SIG-M5 treated with dmso at 0.1 percent for 504 hours (cell line): Measurements from ENCODE around the gene FAM107A.

Experiments used
- DNase-seq: peaks from one replicate; lab custom pipeline; 2025; ENCODE audit not compliant: unreplicated experiment; lab: John Stamatoyannopoulos, UW

The FAM107A gene

DNA sequence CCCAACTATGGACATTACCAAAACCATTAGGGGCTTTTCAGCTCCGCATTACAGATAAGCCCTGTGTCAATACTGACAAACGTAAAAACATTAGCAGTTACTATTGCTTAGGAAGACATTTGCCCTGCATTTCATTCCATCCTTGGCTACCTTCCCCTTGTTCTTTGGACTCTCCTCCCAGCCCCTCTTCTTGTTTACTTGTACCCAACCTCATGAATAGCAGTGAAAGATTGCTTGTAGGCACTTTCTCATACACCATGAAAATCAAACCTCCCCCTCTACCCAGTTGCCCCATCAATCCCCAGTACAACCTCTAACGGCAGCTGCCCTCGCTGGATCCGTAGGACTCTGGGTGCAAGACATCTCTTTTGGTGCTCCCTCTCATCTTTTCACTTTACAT lies 16.9 kb upstream of the FAM107A start:
- DNase-seq: no peak

DNA sequence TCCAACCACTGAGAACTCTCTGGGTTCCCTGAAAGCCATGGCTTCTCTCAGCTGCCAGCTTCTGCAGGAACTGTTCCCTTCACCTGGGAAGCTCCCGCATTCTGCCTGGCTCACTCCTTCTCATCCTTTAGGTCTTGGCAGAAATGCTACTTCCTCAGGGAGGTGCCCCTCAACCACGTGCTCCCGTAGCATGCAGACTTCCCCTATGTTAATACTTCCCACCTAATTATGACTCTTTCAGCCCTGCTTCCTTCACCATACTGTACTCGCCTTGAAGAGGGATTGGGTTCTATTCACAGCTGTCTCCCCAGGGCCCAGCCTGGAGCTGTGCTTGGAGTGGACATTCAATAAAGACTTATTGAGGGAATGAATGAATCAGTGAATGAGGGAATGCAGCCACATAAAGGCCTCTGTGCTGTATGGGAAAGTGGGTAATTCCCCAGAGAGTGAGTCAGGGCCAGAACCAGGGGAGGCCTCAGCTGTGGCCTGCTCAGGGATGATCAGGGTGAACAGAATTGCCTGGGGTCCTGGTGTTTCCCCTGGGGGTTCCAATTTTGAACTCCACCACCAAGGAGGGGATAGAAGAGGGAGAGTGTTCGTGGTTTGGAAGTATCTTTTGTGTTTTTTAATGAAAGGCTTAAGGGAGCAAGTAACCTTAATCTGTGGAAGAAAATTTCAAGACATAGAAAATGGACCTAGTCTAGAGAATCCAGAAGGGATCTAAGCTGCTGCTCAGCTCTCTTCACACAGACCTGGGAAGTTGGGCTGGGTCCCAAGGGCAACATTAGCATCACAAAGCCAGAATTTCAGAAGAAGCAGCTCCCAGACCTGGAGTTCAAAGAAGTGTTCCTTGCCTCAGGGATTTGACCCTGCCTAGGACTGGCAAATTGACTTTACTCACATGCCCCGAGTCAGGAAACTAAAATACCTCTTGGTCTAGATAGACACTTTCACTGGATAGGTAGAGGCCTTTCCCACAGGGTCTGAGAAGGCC lies 14.6 kb upstream of the FAM107A start:
- no peak for DNase-seq

DNA sequence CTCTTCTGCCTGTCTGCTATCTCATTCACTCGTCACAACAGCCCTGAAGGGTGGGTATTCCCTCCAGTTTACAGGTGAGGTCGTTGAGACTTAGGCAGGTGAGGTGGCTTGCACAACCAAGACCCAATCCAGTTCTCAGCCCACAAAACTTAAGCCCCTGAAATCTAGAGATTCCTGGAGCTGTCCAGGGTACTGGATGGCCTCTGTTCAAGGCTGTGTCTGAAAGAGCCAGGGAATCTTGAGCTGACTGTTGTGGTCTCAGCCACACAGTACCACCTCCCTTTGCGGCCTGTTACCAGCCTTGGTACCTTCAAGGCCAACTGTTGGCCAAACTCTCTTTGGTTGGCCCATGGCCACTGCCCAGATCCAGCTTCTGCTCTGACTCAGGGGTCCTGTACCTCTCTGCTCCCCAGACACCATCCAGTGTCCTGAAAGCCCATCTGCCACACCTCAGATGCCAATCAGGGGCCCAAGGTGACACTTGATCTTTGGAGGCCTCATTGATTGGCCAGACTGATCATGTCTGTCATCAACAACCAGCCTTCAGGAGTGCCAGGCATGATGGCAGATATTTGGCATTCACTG lies 10.9 kb upstream of the FAM107A start:
- no peak for DNase-seq

DNA sequence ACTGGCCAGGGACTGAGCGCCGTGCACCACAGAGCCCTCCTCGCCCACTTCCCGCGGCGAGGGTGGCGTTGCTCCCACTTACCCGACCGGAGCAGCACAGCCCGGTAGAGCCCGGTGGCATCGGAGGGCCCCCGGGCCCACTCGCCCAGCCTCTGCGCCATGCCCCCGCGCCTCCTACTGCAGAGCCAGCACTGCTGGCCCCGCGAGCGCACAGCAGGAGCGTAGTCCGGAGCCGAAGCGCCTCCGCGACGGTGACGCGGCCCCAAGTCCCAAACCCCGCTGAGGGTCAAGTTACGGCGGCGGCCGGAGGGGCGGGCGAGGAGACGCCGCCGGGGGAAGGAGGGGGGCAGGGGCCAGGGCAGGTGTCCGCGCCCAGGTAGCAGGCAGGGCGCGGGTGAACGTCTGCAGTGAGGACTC lies 9.6 kb upstream of the FAM107A start:
- no peak for DNase-seq

DNA sequence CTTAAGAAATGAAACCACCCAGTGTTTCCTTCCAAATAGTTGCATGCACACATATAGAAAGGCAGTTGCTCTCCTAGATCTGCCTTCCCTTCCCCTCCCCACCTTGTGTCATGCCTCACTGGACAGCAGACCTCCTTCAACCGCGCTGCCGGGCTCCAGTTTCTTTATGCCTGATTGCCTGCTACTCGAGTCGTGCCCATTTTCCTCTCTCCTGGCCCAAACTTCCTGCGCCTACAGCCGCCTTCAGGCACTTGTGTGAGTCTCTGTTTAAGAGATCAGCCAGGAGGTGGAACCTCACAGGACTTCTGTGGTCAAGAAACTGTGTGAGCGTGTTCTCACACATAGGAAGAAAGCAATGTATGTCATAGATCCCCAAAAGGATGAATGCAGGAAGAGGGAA lies 8.8 kb upstream of the FAM107A start:
- no peak for DNase-seq

DNA sequence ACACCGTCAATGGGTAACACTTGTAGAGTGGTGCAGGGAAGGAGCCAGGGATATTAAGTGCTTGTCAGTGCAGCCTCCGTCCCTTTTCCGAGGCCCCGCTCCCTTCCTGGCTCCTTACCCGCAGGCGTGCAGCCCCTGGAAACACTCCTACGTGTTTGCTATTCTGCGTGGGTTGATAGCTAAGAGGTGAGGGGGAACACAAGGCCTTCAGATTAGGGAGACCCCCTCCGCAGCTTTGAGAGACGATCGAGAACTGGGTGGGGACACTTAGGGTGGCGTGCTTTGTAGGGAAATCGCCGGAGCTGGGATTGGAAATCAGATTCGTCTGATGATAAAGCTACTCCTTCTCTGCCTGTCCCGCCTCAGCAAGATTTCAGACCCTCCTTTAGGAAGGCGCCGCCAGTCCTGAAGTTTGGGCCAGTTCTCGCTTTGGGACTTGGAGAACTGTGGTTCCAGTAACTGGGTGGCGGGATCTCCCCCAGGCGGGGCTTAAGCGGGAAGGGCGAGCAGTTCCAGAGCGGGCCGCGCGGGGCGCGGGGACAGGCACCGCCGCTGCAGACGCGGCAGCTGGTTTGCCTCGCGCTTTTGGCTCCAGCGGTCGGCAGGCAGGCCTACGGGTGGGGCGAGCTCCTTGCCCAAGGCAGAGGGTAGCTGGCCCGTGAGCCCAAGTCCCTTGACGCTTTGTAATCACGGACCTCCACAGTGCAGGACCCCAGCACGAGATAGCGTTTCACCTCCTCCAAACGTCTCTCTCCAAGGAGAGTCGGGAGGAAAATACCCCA lies 8.0 kb upstream of the FAM107A start:
- DNase-seq: peak; percentile 29

DNA sequence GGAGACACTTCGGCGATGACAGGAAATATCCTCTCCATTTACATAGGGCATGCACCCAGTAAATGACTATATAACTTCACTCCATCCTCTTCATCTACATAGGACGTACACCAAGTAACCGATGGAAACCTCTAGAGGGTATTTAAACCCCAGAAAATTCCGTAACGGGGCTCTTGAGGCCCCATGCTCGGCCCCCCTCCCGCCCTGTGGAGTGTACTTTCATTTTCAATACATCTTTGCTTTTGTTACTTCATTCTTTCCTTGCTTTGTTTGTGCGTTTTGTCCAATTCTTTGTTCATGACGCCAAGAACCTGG lies 7.5 kb upstream of the FAM107A start:
- no peak for DNase-seq

DNA sequence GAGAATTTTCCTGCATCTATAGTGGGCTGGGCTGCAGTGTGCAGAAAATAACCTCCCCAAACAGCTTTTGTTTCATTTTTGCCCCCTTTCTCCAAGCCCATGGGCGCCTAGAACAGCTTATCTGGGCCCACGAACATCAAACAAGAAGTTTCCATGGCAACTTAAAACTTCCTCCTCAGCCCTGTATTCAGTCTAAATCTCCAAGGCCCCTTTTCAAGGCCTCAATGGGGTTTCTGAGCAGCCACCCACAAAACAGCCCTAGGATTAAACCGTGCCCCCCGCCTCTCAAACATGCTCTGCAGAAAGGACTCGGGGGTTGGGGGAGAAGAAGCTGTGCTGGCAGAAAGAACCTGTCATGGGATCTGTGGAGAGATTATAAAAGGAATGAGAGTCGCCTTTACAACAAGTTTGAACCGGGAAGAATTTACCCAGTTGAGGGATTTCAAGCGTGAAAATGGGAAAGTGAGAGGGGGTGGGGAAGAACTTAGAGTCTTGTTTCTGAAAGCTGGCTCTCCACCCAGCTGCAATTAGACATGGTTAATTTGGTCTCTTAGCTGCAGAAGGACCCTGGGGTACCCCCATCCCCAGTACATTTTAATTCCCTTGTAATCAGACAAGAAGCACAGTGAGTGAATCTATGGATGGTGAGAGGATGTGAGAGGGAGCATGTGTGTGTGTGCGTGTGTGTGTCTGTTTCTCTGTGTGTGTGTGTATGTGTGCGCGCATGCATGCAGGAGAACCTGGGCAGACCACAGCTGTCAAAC lies 4.3 kb upstream of the FAM107A start:
- DNase-seq: no peak

DNA sequence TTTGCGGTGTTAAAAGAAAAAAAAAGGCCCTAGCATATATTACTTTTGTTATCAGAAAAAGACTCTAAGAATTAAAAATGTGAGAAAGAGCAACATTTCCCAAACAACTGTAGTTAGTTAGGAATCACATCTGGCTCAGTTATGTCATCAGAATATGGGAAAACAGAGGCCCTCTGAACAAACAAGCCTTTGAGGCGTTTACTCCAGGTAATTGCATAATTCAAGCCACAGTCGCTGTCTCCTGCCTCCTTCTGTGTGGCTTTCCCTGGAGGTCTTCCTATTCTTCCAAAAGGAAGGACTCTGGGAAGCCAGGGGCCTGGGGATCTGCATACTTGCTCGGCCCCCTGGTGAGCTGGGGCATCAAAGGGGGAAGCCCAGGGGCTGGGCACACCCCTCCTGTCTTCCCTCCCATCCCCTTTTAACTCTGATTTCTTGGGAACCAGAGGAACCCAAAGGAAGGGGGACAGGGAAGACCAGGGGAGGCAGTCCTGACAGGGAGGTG lies 3.7 kb upstream of the FAM107A start:
- no peak for DNase-seq

DNA sequence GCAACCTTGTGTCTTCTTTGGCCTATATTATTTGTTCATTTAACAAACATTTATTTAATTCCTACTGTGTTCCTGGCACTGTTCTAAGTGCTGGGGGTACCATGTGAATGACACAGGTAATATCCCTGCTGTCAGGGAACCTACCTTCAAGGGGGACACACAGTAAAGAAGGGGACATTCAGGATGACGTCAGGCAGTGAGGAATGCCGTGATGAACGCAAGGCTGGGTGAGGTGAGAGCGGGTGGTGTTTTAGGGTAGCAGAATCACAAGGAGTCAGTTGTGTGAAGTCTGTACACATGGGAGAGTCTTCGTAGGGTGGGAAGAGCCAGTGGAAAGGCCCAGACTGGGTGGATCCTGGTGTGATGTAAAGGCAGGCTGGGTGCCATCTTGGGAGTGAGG lies 1.7 kb upstream of the FAM107A start:
- no peak for DNase-seq

DNA sequence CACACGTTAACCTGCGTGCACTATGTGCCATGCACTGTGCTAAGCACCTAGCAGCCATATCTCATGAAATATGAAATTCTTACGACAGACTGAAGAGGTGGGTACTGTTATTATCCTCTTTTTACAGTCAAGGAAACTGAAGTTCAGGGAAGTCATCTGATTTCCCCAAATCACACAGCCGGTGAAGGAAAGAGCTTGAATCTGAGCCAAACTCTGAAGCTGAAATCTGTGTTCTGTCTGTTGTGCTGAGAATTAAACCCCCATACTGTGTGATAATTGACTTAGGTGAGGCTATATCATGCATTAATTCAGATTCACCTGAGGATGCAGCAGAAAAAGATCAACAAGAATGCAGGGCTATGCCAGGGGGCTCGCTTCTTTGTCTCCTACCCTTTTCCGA lies 475 bp downstream of the FAM107A start:
- no peak for DNase-seq

DNA sequence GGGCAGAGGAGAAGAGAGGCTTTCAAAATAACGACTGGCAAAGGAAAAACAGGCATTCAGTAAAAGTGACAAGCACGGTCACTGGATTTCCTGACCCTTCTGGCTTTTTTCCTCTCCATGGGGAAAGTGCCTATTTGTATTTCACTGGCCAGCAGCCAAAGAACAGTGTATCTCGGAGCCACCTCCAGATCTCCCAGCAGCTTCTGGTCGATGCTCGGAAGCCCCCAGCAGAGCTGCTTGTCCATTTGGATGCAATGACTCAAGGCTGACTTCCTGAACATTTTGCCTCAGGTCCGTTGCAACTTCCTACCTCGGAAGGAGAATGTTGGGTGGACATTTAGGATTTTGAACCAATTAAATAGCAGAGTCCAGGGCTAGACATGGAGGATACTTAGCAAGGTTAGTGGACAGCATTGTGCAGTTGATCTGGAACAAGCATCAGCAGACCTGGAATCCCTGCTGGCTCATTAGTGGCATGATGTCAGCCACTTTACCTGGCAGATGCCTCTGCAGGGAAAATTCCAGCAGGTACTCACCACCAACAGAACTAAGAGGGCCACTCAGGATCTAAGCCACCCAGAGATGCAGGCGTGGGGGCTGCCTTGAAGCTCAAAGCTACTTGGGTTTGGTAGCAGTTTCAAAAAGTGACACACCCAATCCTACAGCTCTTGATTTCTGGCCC lies 1.1 kb downstream of the FAM107A start:
- no peak for DNase-seq

DNA sequence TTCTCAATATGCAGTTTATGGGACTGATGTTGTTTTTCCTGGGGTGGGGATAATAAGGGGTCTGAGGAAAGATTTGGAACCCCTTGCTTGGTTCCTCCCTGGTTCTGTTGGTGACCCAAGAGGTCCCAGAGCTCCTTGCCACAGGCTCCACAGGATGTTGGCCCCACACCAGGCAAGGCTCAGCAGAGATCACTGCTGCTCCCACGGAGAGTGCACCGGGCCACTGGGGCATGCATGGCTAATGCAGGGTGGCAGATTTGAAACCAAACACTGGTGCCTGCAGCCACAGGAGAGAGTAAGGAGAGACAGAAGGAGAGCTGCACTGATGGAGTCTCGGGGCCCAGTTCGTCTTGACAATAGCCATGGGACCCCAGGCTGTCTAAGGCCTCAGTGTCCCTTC lies 2.5 kb downstream of the FAM107A start:
- no peak for DNase-seq

DNA sequence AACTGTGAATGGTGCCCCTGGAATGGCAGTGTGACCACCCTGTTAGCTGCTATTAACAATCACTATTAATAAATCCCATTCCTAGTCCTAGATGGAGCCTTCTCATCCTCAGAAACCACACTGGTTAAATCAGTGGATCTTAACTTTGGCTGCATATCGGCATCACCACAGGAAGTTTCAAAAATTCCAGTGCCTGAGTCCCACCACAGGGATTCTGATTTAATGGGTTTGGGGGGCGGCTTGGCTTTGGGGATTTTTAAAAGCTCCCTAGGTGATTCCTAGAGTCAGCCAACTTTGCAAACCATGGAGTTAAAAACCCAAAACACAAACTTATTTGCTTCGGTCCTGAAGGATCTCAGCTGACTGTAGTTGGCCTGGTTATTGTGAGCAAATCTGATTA lies 3.1 kb downstream of the FAM107A start:
- DNase-seq: no peak

DNA sequence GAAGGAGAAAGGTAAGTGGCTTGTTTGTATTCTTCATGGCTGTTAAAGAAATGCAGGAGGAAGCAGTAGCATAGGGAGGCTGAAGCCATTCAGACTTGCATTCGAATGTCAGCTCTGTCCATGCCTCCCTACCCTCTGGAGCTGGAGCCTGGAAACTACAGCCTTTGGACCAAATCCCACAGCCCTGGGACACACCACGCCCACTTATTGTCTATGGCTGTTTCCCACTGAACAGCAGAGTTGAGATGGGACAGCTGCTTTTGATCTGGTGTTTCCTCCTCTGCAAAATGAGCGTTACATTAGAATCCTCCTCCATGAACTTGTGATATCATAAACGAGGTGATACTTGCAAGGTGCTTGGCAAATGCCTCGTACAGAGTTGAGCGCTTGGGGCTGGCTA lies 3.6 kb downstream of the FAM107A start:
- DNase-seq: no peak

DNA sequence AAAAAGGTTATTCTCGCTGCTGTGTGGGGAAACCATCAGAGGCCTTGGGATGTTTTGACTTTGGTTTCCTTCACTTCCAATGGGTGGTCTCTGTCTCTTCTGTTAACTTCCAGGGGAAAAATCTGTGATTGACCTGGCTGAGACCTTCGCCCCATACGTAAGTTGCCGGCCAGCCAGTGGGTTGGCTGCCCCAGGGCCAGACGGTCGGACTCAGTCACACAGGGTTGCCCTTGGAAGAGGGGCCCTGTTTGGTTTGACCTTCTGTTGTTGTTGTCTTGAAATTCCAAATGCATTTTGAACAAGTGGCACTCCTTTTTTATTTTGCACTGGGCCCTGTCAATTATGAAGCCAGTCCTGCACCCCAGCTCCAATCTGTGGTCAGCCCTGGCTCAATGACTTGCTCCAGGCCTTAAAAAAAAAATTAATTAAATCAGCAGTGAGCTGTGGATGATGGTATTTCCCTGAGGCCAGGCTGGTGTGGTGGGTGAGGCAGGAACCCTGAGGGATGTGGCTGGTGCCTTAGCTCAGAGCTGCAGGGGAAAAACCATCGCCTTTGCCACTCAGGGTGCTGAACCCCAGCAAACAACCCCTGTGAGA lies 4.5 kb downstream of the FAM107A start:
- DNase-seq: no peak

DNA sequence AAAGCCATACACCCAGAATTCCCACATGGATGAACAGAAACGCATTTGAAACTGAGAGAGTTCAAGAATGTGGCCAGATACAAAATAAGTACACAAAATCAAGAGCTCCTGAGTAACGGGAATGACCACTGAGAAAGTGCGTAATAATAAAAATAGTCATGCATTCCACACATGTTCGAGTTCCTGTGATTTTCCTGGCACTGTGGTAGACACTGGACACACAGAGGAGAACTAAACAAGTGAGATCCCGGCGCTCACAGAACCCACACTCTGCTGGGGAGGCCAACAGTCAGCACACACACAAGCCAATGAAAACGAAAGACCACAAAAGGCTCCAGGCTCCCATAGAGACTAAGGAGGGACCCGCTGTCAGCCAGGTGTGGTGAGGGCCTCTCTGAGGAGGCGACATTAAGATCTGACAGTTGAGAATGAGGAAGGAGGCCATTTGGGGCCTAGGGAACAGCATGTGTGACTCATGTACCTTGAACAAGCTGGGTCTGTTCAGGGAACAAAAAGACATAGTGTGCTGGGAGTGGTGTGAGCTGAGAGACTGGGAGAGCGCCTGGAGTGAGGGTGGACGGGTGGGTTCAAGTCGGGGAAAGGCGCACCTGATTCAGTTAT lies 5.1 kb downstream of the FAM107A start:
- no peak for DNase-seq

DNA sequence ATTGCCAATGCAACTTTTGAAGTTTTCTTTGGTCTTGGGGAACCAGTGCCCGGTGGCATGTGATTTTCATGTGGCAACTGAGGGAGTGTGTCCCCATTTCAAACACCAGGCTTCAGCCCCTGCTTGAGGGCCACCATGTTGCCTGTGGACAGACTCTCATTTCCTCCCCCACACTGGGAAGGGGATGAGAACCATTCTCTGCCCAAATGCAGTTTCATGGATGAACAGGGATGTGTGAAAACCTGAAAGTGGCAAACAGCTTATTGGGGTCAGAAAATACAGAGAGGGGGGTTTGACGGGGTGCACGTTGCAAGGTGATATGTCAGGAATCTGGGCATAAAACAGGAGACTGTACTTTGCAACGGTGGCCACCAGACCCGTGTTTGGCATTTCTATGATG lies 6.3 kb downstream of the FAM107A start:
- no peak for DNase-seq

DNA sequence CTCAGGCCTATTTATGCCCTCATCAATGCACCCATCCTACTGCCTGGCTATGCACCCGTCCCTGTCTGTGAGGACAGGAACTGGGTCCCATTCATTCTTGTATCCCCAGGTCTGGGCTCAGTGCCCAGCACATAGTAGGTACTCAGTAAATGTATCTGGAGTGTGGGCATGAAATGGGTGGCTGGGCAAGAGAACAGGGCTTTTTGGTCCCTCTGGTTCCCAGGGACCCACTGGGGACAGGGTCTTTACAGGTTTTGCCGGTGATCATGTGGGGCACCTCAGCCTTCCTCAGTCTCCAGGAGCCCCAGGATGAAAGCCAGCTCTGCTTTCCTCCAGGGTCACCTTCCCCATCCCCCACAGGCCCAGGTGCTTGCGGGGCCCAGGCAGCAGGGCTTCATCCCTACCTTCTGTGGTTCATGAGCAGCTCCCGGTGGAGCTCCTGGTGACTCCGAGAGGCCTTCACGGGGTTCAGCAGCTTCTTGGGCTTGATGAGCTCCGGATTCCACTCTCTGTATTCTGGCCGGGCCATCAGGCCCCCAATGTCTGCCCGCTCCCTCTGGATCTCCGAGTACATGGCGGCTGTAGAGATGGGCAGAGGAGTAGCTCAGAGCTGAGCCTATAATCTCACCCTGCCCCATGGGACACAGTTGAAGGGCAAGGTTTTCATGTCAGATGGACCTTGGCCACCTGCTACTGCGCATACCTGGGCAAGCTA lies 7.7 kb downstream of the FAM107A start:
- no peak for DNase-seq
